Upper lobe of left lung (tissue), 4 donors: Measurements from ENCODE around the gene CCDC127.
"Not testable (repeated sequence)": the region's sequence is repeated elsewhere in the genome, so short reads cannot be mapped to it uniquely, and the experiment has no call there.

Experiments
- CTCF ChIP-seq, 6 experiments: fragments of 450-650 bp in 4 of 6; fragments of 200-600 bp in 2 of 6; sonication (generic) in 2 of 6; IDR thresholded peaks; one replicate each; pipeline ENCODE4 v1.5.1; 2016 to 2019; ENCODE audit warnings: antibody characterized with exemption in 6 of 6
- POLR2A ChIP-seq, 4 donors: fragments of 450-650 bp; IDR thresholded peaks; one replicate each; pipeline ENCODE4 v1.5.1; 2016 to 2017; ENCODE audit warnings: antibody characterized with exemption in 4 of 4, mild to moderate bottlenecking in 2 of 4

- not testable (repeated sequence) for TF ChIP-seq POLR2A, CTCF (IDR thresholded peaks at IDR 0.05)
These were observed 36.4 kb upstream of the CCDC127 start for GRCh38 chr5:254322-254721.
